ENCODE measurements around the gene FBRSL1. TPM values are rescaled to one million over a fixed set of nuclear protein-coding genes. Genes with fewer than 3 reads are reported as not detected.

Gene FBRSL1
- total RNA-seq, 4 donors from 2014 or later, result 14.4 to 28.1 (median 18.5) TPM

DNA sequence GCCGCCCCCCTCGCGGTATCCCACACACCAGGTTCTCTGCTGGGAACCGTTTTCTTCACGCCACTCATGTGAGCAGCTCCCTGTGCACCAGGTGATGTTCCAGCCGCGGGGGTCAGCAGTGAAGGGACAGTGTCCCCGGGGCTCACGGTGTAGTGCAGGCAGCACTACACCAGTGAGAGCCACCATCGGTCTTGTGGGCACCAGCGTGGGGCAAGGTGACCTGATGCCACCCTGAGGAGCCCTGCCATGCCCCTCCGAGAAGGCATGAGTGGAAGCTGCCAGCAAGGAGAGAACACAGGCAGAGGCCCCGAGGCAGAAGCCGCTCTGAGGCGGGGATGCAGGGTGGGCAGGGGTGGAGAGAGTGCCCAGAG, 11.5 kb upstream of the FBRSL1 start:
- Histone ChIP-seq H3K27ac (replicated peaks in 1 of 4) (no peak overlapping the region), H3K4me3 (no peak overlapping the region), H3K9me3 (peaks cover 0 to 4% (median 0%) of the 10 kb centered on the region in 4 donors), H3K27me3 (peaks cover 0 to 31% (median 0%) of the 10 kb centered on the region in 4 donors), H3K4me1 (no peaks in the 10 kb centered on the region), H3K36me3 (no peaks in the 10 kb centered on the region)
- 93% methylated on average over 11 of the region's 15 CpGs for WGBS
- intact Hi-C loops (cut with DNase I), result no loop called here
- no peak for DNase-seq (ENCODE audit: extremely low spot score)
- TF ChIP-seq POLR2A (IDR thresholded peaks at IDR 0.05; ENCODE audit: low read depth) (no peak), CTCF (IDR thresholded peaks at IDR 0.05) (no peak), EP300 (IDR thresholded peaks at IDR 0.05) (no peak), POLR2AphosphoS5 (IDR thresholded peaks at IDR 0.05) (no peak)

- Histone ChIP-seq H3K9me3 (peaks cover 0 to 4% (median 0%) of the 10 kb centered on the region in 4 donors), H3K27ac (replicated peaks in 1 of 4) (no peak overlapping the region), H3K36me3 (no peaks in the 10 kb centered on the region), H3K27me3 (peaks cover 0 to 31% (median 0%) of the 10 kb centered on the region in 4 donors), H3K4me1 (no peaks in the 10 kb centered on the region), H3K4me3 (no peak overlapping the region)
- intact Hi-C loops (cut with DNase I), result no loop called here
- DNase-seq (ENCODE audit: extremely low spot score), result no peak
- WGBS, result 89% methylated on average over 14 of the region's 16 CpGs
- TF ChIP-seq EP300 (IDR thresholded peaks at IDR 0.05) (no peak), POLR2AphosphoS5 (IDR thresholded peaks at IDR 0.05) (no peak), CTCF (IDR thresholded peaks at IDR 0.05) (no peak), POLR2A (IDR thresholded peaks at IDR 0.05; ENCODE audit: low read depth) (no peak)
Observed at GRCh38 chr12:132478845-132479244, 11.1 kb upstream of the FBRSL1 start.

DNA sequence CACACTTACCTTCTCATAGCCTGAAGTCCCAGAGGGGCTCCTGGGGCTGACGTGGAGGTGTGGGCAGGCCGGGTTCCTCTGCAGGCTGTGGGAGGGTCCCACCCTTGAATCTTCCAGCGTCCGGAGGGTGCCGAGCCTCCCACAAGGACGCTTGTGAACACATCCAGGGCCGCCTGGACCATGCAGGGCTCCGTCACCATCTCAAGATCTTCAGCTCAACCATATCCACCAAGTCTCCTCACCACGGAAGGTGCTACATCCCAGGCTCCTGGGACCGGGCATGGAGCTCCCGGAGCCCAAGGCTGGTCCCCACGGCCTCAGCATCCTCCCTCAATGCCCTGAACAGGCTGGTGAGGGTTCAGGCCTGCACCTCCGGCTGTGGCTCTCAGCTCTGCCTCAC, 10.7 kb upstream of the FBRSL1 start:
- TF ChIP-seq POLR2AphosphoS5 (IDR thresholded peaks at IDR 0.05) (no peak), CTCF (IDR thresholded peaks at IDR 0.05) (no peak), POLR2A (IDR thresholded peaks at IDR 0.05; ENCODE audit: low read depth) (no peak), EP300 (IDR thresholded peaks at IDR 0.05) (no peak)
- Histone ChIP-seq H3K4me3 (no peak overlapping the region), H3K36me3 (no peaks in the 10 kb centered on the region), H3K4me1 (no peaks in the 10 kb centered on the region), H3K27me3 (peaks cover 0 to 31% (median 0%) of the 10 kb centered on the region in 4 donors), H3K27ac (replicated peaks in 1 of 4) (no peak overlapping the region), H3K9me3 (peaks cover 0 to 4% (median 0%) of the 10 kb centered on the region in 4 donors)
- 100% methylated on average over 1 of the region's 13 CpGs for WGBS
- intact Hi-C loops (cut with DNase I), result no loop called here
- no peak for DNase-seq (ENCODE audit: extremely low spot score)

GRCh38 chr12:132479938-132480622, 9.9 kb upstream of the FBRSL1 start:
- Histone ChIP-seq H3K36me3 (no peaks in the 10 kb centered on the region), H3K4me3 (no peak overlapping the region), H3K27me3 (peaks cover 0 to 31% (median 0%) of the 10 kb centered on the region in 4 donors), H3K27ac (replicated peaks in 1 of 4) (no peak overlapping the region), H3K4me1 (no peaks in the 10 kb centered on the region), H3K9me3 (peaks cover 0 to 4% (median 0%) of the 10 kb centered on the region in 4 donors)
- DNase-seq (ENCODE audit: extremely low spot score), result no peak
- intact Hi-C loops (cut with DNase I), result no loop called here
- TF ChIP-seq POLR2AphosphoS5 (IDR thresholded peaks at IDR 0.05) (no peak), CTCF (IDR thresholded peaks at IDR 0.05) (no peak)
- WGBS, result 79% methylated on average over 24 of the region's 38 CpGs

All from esophagus muscularis mucosa (tissue), 4 donors.